22Rv1 (cell line): ENCODE measurements around the gene SNRPB.

Source experiments
- CTCF ChIP-seq: fragments of 450-650 bp; IDR thresholded peaks from 2 replicates; pipeline ENCODE4 v1.5.1; 2017; ENCODE audit warnings: mild to moderate bottlenecking
- ZFX ChIP-seq: fragments of 450-650 bp; IDR thresholded peaks from 2 replicates; pipeline ENCODE4 v1.6.1; 2017; ENCODE audit warnings: antibody characterized with exemption, borderline replicate concordance

DNA sequence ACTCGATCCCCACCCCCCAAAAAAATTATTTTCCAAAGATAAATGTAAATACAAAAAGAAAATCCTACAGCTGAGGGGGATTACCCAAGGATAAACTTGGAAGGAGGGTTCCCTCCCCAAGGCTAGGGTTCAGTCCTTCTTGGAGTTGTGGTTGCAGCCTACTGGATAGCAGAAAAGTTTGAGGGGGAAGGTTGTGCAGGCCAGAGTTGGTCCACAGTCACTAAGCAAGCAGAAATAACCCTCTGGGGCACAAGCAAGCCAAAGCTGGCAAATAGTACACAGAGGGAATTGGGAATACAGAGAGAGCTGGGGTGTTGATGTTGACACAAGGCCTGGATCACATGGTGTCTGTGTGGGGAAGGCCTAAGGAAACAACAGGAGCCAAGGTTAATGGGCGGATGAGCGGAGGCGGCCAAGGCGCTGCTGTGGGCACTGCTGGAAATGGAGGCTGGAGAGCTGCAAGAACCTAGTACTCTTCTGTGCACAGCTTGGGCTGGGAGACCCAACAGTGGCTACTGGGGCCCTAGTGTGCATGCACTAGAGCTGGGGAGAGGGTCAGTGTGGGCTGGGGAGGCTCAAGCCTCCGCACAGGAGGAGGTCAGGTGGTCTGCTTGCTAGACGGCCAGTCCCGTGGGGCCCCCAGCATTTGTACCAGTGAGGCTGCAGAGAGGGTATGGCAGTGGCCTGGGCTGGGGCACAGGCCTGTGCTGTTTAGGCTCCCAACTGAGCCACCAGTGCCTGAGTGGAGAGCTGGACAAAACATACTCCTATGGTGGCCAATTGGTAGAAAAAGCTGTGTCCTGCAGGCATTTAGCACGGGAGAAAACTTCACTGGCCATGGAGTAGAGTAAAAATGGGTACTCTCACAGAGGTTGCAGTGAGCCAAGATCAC, 5.5 kb upstream of the SNRPB start:
- TF ChIP-seq CTCF = no peak
- TF ChIP-seq ZFX = no peak
